HG02588 (cell line): Measurements from ENCODE around the gene ABCD3.

Experiments
- ATAC-seq: cut with Tn5 transposase; IDR thresholded peaks from one replicate; pipeline ENCODE4 v1.9.1; 2021; ENCODE audit warnings: mild to moderate bottlenecking, moderate library complexity; ENCODE audit not compliant: unreplicated experiment

ABCD3 gene

DNA sequence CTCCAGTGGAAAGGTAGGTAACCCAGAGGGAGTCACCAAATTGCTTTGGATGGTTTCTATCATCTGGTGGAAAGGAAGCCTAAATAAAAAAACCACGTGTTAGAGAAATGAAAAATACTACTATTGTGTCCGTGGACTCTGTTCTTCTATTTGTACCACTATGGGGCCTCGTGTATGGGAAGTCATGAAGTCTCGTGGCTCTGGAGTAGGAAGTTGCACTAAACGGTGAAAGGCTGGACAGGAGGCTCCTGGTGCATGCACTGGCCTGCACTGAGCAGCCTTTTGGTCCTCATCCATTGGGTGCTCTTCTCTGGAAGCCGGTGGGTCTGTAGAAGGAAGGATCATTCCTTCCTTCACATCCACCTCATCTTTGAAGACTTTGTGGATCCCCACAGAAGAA is 106.3 kb downstream of the ABCD3 start:
- no peak for ATAC-seq

DNA sequence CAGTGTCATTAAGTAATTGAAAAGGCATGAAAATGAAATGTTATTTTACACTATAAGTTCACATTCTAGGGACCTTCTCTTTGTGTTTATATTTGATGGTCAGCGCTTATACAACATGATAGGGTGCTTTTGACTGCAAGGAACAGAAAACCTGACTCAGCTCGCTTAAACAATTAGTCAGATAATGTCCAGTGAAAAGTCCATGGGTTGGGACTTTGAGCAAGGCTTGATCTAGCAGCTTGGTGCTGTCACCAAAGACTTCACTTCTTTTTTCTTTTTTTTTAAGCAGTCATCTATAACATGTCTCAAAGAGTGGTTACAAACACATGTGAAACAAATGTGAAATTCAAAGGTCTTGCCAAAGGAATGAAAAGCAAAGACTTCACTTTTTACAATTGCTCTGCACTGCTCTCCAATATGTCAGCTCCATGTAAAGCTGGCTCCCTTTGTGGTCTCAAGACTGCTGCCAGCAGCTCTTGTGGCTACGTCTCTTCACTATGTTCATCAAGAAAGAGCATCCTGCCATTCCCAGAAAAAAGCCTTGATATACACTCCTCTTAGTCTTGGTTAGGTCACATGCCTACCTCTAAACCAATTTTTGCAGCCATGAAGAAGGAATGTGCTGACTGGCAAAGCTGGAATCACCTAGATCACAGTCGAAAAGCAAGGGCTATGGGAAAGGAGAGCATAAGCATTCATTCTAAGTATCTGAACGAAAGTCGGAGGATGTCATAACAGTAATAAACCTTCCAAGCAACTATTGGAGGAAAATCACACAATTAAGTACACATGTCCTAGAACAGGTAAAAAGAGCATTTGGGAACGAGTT is 108.2 kb downstream of the ABCD3 start:
- no peak for ATAC-seq

GRCh38 chr1:94527447-94528031 is 109.3 kb downstream of the ABCD3 start:
- no peak for ATAC-seq

DNA sequence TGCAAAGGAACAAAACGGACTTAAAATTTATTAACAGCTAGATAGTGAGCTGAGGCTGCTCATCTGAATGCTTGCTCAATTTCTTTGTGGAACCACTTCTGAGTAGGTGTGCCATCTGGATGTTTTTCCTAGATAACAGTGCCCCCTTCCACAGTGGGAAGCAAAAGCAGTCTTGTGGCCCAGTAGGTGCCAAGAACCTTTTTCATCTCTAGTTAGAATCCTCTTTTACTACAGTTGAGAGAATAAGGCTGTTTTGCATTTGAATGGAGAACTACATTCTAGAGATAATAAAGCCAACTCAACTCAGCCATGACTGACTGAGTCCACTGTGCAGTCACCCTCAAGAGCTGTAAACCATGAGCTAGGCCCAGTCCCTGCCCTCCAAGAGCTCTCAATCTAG is 110.1 kb downstream of the ABCD3 start:
- ATAC-seq, result no peak

DNA sequence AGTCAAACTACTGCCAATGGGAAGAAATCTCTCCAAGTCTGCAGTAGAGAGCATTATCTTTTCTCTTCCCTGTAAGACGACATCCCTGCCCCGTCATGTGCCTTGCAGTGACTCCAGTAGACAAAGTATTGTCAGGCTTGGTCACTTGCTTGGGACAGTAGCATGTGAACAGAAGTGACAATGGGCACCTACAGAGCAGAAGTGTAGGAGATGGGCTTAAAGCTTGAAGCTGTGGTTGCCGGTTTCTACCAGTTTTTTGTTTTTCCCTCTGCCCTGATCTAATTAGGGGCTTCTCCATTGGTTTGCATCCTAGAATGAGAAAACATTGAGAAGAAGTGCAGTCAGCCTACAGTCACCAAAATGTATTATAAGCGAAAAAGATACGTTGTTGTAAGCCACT is 110.6 kb downstream of the ABCD3 start:
- no peak for ATAC-seq

DNA sequence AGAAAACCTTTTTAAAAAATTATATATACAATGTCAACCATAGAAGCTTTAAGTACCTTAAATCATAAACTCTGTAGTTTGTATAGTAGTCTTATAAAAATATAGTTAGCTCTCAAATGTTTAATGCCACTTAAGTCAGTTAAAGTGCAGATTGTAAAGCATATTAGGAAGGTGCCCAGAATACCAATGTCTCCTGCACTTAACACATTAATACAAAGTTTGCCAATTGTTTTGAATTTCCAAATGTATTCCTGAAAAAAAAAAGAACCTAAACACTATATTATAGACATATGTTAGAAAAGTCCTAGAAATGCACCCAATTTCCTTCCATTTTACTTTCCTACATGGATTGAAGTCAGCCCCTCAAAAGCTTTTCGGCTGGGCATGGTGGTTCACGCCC is 111.2 kb downstream of the ABCD3 start:
- ATAC-seq, result no peak

DNA sequence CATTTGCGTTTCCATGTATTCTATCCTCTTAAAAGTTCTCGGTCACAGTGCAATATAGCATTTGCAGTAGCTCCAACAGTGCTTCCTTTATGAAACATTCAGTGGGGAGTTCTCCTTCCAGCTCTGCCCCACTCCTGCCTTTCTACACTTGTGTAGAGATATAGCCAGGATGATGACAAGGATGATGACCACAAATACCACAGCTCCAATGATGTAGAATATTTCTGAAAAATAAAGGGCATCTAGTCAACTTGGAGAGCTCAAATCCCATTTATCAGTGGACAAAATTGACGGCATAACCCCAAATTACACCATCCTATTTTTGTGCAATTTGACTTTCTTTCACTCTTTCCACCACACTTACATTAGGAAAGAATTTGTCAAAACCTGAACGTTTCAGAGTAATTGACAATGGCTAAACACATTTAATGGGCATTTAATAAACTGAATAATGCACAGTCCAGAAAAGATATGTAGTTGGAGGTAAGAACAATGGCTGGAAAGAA is 112.2 kb downstream of the ABCD3 start:
- no peak for ATAC-seq

- ATAC-seq, result no peak
Observed at GRCh38 chr1:94531664-94532063, 113.5 kb downstream of the ABCD3 start.

DNA sequence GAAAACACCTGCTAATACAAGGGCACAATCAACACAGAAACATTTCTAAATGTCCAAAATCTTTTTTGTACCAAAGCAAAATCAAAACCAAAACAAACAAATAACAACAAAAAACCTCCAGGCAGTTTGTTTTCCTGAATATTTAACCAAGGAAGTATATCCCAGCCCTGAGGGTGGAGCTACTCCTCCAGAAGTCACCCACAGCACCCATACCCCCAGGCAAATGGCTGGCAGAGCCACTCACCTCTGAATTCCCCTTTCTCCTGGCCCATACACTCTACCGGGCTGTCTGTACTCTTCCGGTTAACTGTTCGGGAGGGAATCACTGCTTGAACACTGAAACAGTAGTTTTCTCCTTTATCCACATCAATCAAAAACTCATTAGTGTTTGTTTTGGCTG is 113.9 kb downstream of the ABCD3 start:
- ATAC-seq, result no peak

DNA sequence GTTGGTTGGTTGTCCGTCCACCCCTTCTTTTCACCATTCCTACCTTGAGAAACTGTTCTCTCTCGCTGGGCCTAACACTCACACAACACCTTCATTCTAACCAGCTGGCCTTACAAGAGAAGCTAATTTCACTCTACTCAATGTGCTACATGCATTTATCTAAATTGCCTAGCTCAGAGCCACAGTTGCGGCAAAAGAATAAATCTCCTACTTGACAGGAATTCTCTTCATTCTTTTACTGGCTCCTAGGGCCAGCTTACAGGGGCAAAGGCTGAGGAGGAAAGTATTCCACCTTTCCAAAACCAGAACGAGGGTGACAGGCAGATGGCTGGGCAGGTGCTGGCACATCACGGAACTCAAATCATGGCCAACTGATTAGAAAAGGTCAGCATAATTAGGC is 116.9 kb downstream of the ABCD3 start:
- ATAC-seq, result no peak

GRCh38 chr1:94535879-94536278 is 117.7 kb downstream of the ABCD3 start:
- ATAC-seq, result no peak

GRCh38 chr1:94537254-94537653 is 119.1 kb downstream of the ABCD3 start:
- no peak for ATAC-seq

DNA sequence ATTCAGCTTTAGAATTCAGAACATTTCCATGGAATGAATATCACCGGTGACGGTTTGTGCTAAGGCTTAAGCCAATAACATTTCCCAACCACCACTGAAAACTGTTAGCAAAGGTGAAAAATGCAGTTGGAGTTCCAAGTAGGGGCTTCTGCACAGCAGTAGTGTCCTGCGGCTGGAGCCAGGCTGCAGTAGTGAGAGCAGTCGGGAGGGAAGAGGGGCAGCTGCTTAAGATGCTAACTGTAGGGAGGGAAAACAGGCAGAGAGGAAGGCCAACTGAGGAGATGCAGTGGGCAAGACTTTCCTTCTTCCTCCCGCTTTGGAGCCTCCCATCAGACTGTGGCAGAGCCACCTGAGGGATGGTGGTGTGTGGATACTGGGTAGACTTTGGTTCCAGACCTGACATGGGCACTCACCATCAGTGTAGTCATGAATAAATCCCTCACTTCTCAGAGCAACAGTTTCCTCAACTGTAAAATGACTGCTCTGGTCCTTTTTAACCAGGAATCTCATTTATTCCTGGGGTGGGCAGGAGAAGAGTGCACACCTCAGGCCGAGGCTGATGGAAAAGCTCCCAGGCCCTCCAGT is 120.1 kb downstream of the ABCD3 start:
- no peak for ATAC-seq

GRCh38 chr1:94539496-94539895 is 121.3 kb downstream of the ABCD3 start:
- no peak for ATAC-seq

DNA sequence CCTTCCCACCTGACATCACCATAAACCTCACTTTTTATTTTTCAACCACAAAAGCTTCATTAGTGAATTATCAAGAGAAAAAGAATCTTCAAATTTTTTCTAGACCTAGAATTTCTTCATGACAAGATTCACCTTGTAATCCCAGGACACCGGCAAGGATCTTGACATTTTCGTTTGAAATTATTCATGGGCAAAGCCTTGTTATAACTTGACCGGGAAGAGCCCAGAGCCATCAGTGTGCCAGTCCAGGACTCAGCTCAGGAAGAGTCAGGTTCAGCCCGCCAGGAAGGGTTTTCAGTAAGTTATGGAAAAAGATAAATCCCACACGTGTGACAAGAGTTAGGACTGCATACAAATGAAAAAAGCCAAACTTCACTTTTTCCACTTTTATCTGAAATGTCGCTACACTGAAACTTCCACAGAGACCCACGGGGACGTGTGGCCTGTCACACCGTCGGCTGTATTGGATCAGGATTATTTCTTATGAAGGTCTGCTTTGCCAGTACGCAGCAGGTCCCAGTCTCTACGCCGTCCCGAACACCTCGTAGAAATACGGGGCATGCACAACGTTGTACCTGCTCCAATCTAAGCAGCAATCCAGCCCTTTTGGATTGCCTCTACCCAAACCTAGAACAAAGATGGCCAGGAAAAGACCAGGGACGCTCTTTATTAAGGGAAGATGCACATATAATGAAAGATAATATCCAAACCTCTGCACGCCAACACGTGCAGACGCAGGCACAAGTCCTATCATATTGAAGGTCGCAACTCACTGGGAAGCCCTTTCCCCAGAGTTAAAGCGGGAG is 122.5 kb downstream of the ABCD3 start:
- no peak for ATAC-seq

DNA sequence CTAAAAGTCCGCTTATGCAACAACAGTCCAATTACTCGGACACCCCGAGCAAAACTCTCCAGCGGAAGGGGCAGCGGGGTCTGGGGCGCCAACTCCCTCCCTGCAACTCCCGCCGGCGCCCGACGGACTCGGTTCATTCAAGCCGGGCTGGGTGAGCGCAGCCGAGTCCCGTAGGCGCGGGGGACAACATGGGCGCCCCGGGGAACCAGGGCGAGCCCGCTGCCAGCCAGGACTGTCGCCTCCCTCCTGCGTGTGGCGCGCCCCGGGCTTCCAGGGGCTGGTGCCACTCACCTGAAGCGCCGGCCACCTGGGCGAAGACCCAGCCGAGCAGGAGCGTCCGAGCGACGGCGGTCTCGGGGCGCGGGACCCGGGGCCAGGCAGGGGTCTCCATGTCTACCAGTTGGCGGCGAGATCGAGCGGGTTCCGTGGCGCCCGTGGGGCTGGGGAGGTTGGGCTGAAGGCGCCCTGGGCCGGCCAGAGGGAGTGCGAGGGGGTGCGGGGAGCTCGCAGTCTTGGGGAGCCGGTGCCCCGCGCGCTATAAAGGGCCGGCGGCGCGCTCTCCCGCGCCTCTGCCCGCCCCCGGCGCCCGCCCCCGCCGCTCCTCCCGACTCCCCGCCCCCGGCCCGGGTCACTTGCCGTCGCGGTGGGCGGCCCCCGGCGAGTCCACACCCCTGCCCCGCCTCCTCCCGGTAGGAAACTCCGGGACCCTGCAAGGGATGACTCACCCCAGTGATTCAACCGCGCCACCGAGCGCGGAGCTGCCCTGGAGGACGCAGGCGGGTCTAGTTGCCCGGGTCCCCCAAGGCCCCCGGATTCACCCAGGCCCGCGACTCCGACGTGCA is 123.3 kb downstream of the ABCD3 start, which contains the start of gene F3:
Gene F3 (minus strand): TSS at position 514 of the 842 bp plus-strand sequence. CDS start 123 bp downstream, at position 391.
- ATAC-seq, result peak; percentile 91

GRCh38 chr1:94542088-94542870 is 124.1 kb downstream of the ABCD3 start:
- ATAC-seq, result peak; percentile 25

- no peak for ATAC-seq
Observed at GRCh38 chr1:94543001-94543400, 124.8 kb downstream of the ABCD3 start.

DNA sequence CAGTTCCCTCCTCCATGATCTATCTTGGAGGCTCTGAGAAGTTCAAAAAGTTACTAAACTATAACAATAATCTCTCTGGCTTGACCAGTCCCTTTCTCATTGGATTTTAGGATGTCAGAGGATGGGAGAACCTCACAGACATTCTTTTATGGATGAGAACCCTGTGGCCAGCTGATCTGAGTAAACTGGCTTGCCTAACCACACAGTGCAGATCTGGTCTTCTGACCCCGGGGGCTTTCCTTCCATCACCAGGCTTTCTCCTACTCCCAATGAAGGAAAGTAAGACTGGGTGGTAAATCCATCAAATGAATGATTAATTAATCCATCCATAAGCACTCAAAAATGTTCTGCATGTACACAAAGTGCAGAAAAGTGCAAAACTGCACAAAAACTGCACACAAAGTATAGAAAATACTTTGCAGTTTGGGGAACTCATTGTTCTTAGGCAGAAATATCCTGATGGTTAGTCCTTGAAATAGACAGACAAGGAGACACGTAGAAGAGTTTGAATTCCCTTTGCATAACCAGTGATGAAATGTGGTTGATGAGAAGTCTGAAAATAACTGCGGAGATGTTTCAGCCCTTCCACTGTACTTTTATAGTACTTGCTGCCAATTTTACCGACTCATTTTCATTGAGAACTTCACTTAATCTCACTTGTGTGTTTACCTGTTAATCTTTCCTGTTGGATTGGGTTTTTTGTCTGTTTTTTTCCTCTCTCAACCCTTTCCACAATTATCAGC is 125.9 kb downstream of the ABCD3 start:
- no peak for ATAC-seq
